Adipose tissue (tissue), 3 donors: ENCODE measurements around the gene CDKAL1. TPM values are rescaled to one million over a fixed set of nuclear protein-coding genes. Genes with fewer than 3 reads are reported as not detected.
"Not testable (repeated sequence)": the region's sequence is repeated elsewhere in the genome, so short reads cannot be mapped to it uniquely, and the experiment has no call there.

Experiments
- H3K27ac ChIP-seq: one replicate; pipeline ENCODE4 v1.5.1; 2013; ENCODE audit warnings: low read depth, low read length
- WGBS, 3 donors: extraction: QIAGEN DNeasy Blood & Tissue Kit; methylation state at CpG; one replicate each; pipeline ENCODE4 v1.1.7; 2013; 5-methylcytosine and 5-hydroxymethylcytosine counted together
- polyA plus RNA-seq, 3 donors: library from polyadenylated mRNA; stranded (reverse); fragments of 200-250 nt; gene quantifications; one replicate each; pipeline ENCODE4 v1.2.3, GENCODE V29; 2013
- donor health status: healthy with polysubstance abuse.
- donor health status: Bipolar disorder and iron deficiency.
- donor health status: healthy.

The CDKAL1 gene
- polyA plus RNA-seq, 3 donors: 2.9 to 6.0 (median 3.6) TPM

GRCh38 chr6:21024616-21025015 is 490.4 kb downstream of the CDKAL1 start:
- no peak overlapping the region for H3K27ac ChIP-seq
- WGBS, 3 donors: 71 to 82% (median 78%) methylated on average over 1 of the region's 1 CpG

DNA sequence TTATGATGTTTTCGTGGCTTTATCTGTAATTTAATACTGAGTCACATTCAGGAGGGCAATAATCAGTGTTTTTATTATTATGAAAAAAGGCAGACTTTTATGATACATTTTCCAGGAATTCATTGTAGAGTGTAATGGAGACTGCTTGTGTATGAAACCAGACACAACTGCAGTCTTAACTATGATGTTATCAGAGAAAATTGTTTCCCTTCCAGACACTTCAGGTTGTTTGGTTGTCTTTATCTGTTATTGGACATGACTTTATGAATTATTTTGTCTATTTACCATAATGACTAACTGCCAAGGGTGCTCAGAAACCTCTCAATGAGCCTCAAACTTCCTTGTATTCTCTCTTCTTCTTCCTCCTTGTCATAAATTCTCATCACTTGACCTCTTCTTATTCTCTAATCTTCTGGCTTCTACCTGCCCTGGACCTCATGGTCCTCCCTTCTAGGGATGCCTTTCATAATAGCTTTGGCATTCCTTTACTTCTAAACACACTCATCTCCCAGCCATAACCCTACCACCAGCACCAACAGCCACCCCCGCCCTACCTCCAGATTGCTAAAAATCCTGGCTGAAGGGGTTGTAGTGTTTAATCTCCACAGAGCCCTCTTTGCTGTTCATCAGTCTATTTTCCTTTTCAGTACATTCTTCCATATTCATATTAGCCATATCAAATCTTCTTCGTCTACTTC is 492.5 kb downstream of the CDKAL1 start:
- WGBS, 3 donors: 90 to 94% (median 92%) methylated on average over 3 of the region's 3 CpGs
- H3K27ac ChIP-seq: no peak overlapping the region

DNA sequence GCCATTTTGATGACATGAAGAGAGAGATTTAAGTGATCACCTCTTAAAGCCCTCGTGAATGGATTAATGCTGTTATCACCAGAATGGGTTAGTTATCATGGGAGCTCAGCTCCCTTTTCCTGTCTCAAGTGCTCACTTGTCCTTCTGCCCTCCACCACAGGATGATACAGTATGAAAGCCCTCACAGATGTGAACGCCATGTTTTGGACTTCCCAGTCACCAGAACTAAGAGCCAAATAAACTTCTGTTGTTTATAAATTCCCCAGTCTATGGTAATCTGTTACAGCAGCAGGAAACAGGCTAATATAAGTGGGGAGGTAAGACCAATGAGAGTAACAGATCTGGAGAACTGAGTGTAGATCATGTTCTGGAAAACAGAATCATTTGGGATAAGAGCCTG is 493.2 kb downstream of the CDKAL1 start:
- 92 to 96% (median 93%) methylated on average over 2 of the region's 2 CpGs for WGBS, 3 donors
- H3K27ac ChIP-seq: no peak overlapping the region

DNA sequence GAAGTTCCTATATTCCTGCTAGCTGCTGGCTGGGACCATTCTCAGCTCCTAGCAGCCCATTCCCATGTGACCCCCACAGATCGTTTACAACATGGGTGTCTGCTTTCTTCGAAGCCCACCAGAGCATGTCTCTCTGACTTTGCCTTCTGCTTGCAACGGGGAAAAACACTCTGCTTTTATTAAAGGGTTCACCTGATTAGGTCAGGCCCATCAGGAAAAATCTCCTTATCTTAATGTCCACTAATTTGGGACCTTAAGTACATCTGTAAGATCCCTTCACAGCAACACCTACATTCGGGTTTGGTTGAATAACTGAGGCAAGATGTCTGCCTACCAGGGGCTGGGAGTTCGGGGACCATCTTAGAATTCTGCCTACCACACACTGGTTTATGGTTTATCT is 496.9 kb downstream of the CDKAL1 start:
- no peak overlapping the region for H3K27ac ChIP-seq
- WGBS, 3 donors: 95 to 97% (median 97%) methylated on average over 5 of the region's 5 CpGs

DNA sequence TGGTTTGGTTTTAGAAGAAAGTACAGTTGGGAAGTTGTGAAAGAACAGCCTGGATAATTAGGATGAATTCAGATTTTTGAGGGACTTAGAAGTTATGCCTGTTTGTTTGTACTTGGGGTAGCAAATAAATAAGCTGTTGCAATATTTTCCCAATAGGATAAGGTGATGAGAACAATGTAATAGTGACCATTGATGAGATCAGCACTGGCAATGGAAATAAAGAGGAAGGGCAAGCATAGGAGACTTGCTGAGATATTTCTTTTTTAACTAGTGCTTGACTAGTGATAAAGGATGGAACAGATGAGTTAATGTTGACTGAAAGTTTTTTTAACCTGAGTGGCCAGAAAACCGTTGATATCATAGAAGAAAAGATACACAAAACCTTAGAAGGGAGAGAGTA is 498.8 kb downstream of the CDKAL1 start:
- WGBS, 3 donors: 50 to 74% (median 62%) methylated on average over 1 of the region's 1 CpG
- H3K27ac ChIP-seq: no peak overlapping the region

GRCh38 chr6:21033575-21034026 is 499.3 kb downstream of the CDKAL1 start:
- no peak overlapping the region for H3K27ac ChIP-seq
- WGBS, 3 donors: 58 to 79% (median 65%) methylated on average over 4 of the region's 4 CpGs

DNA sequence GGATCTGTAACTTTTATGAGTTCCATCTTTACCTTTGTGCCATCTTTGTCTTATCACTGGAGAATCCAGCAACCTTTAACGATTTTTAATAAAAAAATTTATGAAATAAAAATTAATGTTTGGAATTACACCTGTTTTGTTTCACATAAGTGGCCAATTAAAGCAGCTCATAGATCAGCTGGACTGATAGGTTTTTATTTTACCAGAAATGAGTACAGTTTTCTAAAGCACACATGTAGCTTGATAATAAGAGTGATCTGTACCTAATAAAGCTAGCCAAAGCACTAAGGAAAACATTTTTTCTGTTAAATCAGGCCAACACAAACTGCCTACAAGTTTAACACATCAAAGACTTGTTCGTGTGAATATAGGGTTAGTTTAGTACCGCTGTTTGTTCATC is 500.1 kb downstream of the CDKAL1 start:
- WGBS, 3 donors: 63 to 82% (median 75%) methylated on average over 3 of the region's 3 CpGs
- no peak overlapping the region for H3K27ac ChIP-seq

DNA sequence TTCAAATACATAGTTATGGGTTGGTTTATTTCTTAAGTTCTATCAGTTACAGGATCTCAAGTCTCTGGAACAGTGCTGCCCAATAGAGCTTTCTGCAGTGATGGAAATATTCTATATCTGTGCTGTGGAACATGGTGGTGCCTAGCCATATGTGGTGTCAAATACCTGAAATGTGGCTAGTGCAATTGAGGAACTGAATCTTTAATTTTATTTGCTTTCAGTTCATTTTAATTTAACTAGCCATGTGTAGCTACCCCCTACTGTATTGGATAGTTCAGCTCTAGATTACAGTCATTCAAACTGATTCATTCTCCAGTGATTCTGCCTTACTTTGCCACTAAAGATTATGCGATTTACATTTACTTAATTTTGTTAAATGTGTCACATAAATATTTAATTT is 503.2 kb downstream of the CDKAL1 start:
- 97 to 100% (median 100%) methylated on average over 1 of the region's 1 CpG for WGBS, 3 donors

GRCh38 chr6:21039926-21040325 is 505.7 kb downstream of the CDKAL1 start:
- no peak overlapping the region for H3K27ac ChIP-seq
- WGBS, 3 donors: 93 to 96% (median 94%) methylated on average over 7 of the region's 7 CpGs

More for the DNA sequence above, 503.2 kb downstream of the CDKAL1 start:
- no peak overlapping the region for H3K27ac ChIP-seq

- 65 to 87% (median 86%) methylated on average over 5 of the region's 5 CpGs for WGBS, 3 donors
- H3K27ac ChIP-seq: no peak overlapping the region
Observed at GRCh38 chr6:21045135-21045700, 511.0 kb downstream of the CDKAL1 start.

GRCh38 chr6:21046276-21046675 is 512.0 kb downstream of the CDKAL1 start:
- WGBS, 3 donors: 95 to 98% (median 96%) methylated on average over 6 of the region's 6 CpGs
- H3K27ac ChIP-seq: no peak overlapping the region

- no peak overlapping the region for H3K27ac ChIP-seq
- 85 to 93% (median 92%) methylated on average over 2 of the region's 2 CpGs for WGBS, 3 donors
Observed at GRCh38 chr6:21048047-21048446, 513.8 kb downstream of the CDKAL1 start.

DNA sequence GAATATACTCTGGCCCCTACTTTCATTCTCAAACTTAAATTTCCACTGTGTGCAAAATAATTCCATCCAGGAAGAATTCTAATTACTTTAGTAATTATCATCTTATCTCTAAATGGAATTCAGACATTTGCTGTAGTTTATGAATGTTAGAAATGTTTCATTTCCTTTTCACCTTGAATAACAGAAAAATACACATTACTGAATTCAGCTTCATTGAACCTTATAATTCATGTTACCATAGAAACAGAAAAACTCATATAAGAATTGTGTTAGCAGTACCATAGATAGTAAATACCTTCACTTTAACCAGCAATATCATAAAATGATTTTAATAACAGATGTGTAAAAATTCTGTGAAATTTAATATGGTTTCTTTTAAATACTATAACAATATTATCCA is 514.9 kb downstream of the CDKAL1 start:
- no peak overlapping the region for H3K27ac ChIP-seq

DNA sequence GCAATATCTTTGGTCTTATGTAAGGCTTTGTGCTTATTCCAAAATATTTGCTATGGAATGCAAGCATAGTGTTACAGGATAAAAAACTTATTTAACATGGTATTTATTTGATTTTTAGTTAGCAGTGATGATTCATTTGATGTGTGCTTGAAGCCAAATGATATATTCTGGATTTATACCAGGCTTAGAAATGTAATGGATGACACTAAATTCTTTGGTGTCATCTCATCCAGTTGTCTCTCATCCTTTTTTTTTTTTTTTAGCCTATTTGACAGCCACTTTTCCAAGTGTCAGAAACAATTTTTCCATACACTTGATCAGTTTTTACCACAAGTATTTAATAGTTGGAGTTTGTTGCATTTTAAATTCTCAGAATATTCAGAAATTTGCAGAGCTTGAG is 515.3 kb downstream of the CDKAL1 start:
- H3K27ac ChIP-seq: no peak overlapping the region

GRCh38 chr6:21050935-21051334 is 516.7 kb downstream of the CDKAL1 start:
- WGBS, 3 donors: 93 to 96% (median 96%) methylated on average over 2 of the region's 2 CpGs
- H3K27ac ChIP-seq: no peak overlapping the region

GRCh38 chr6:21051777-21052176 is 517.5 kb downstream of the CDKAL1 start:
- H3K27ac ChIP-seq: no peak overlapping the region

DNA sequence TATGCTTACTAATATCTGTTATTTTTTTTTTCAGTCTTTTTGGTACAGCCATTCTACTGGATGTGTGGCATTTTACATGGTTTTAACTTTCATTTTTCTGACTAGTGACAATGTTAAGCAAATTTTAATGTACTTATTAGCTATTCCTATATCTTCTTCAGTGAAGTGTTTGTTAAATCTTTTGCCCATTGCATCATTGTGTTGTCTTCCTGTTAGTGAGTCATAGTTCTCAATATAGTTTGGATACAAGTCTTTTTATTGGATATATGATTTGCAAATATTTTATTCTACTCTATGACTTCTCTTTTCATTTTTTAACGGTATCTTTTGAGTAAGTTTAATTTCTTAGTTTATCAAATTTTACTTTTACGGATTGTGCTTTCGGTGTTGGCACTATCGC is 519.4 kb downstream of the CDKAL1 start:
- H3K27ac ChIP-seq: no peak overlapping the region
- WGBS, 3 donors: 95 to 97% (median 96%) methylated on average over 4 of the region's 4 CpGs

DNA sequence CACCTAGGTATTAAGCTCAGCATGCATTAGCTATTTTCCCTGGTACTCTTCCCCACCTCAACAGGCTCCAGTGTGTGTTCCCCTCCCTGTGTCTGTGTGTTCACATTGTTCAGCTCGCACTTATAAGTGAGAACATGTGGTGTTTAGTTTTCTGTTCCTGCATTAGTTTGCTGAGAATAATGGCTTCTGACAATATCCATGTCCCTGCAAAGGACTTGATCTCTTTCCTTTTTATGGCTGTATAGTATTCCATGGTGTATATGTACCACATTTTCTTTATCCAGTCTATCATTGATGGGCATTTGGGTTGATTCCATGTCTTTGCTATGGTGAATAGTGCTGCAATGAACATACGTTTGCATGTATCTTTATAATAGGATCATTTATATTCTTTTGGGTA is 521.2 kb downstream of the CDKAL1 start:
- H3K27ac ChIP-seq: not testable (repeated sequence)
- WGBS, 3 donors: 95 to 98% (median 97%) methylated on average over 2 of the region's 2 CpGs

DNA sequence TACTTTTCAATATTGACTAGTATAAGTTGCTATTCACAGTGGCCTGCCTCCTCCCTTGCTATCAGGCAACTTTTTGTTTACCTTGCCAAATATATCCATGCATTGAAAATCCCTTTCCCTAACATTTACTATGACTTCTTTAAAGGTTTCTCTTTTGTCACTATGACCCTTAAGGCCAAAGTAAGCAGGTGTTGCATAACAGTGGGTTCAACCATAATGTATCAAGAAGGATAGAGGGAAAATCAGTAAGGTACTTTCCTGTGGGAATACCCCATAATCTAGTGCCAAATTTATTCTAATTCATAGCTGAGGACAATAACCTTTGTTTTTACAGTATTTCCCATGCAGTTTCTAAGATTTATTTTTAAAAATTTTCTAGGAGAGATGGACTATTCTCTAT is 527.6 kb downstream of the CDKAL1 start:
- H3K27ac ChIP-seq: no peak overlapping the region

GRCh38 chr6:21064756-21065340 is 530.6 kb downstream of the CDKAL1 start:
- 20 to 32% (median 22%) methylated on average over 1 of the region's 1 CpG for WGBS, 3 donors
- H3K27ac ChIP-seq: no peak overlapping the region
